ENCODE data around the gene PNPLA6. TPM values are rescaled to one million over a fixed set of nuclear protein-coding genes. Genes with fewer than 3 reads are reported as not detected.

Gene PNPLA6
- total RNA-seq, 1 experiment from 2014 or later = 176 TPM

- DNase-seq (ENCODE audit: low read depth, low spot score) (no peak), ATAC-seq (no peak)
- TF ChIP-seq TCF7L2 (IDR thresholded peaks at IDR 0.05; ENCODE audit: low read depth, low read length) (no peak), CTCF (IDR thresholded peaks at IDR 0.05) (no peak), POLR2AphosphoS5 (IDR thresholded peaks at IDR 0.05; ENCODE audit: low read depth, low read length) (no peak), SIN3A (IDR thresholded peaks at IDR 0.05; ENCODE audit: borderline replicate concordance, insufficient read depth, low read depth, low read length) (no peak)
- TF ChIP-seq, protein P1, sequence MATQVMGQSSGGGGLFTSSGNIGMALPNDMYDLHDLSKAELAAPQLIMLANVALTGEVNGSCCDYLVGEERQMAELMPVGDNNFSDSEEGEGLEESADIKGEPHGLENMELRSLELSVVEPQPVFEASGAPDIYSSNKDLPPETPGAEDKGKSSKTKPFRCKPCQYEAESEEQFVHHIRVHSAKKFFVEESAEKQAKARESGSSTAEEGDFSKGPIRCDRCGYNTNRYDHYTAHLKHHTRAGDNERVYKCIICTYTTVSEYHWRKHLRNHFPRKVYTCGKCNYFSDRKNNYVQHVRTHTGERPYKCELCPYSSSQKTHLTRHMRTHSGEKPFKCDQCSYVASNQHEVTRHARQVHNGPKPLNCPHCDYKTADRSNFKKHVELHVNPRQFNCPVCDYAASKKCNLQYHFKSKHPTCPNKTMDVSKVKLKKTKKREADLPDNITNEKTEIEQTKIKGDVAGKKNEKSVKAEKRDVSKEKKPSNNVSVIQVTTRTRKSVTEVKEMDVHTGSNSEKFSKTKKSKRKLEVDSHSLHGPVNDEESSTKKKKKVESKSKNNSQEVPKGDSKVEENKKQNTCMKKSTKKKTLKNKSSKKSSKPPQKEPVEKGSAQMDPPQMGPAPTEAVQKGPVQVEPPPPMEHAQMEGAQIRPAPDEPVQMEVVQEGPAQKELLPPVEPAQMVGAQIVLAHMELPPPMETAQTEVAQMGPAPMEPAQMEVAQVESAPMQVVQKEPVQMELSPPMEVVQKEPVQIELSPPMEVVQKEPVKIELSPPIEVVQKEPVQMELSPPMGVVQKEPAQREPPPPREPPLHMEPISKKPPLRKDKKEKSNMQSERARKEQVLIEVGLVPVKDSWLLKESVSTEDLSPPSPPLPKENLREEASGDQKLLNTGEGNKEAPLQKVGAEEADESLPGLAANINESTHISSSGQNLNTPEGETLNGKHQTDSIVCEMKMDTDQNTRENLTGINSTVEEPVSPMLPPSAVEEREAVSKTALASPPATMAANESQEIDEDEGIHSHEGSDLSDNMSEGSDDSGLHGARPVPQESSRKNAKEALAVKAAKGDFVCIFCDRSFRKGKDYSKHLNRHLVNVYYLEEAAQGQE (IDR thresholded peaks at IDR 0.05; ENCODE audit: insufficient read depth in 1 of 2, low read depth in 2 of 2, low read length in 1 of 2) = no peak
- no peak overlapping the region for H3K27ac ChIP-seq (ENCODE audit: low read length)
- H3K36me3 ChIP-seq (ENCODE audit: control insufficient read depth, insufficient read depth, low read length) = no peaks in the 10 kb centered on the region
- ChIA-PET CTCF (no interaction called here), POLR2A (no interaction called here)
- BruUV-seq (replicated peaks) = no TSS peak
- H3K27me3 ChIP-seq (ENCODE audit: control insufficient read depth, insufficient read depth, low read length) = no peaks in the 10 kb centered on the region
- no peaks in the 10 kb centered on the region for H3K4me1 ChIP-seq (ENCODE audit: control insufficient read depth, insufficient read depth, low read length)
- intact Hi-C loops (cut with micrococcal nuclease; ENCODE audit: unreplicated experiment) = loop anchor here (5.0 to 10.0 kb wide), 2 partner anchors 117 to 240 kb away; partner anchors contain the start of gene TRAPPC5
- no peaks in the 10 kb centered on the region for H3K9me3 ChIP-seq (ENCODE audit: control insufficient read depth, insufficient read depth, low read depth, low read length)
- in situ Hi-C loops (cut with HindIII; ENCODE audit: low pct_unique_long_range_greater_than_20kb, low sequenced_read_pairs) = no loop called here
- H3K4me3 ChIP-seq (ENCODE audit: low read depth in 2 of 2, low read length in 2 of 2) = no peak overlapping the region
Observed at GRCh38 chr19:7564866-7565265, 29.3 kb downstream of the PNPLA6 start.

- no peaks in the 10 kb centered on the region for H3K9me3 ChIP-seq (ENCODE audit: control insufficient read depth, insufficient read depth, low read depth, low read length)
- H3K36me3 ChIP-seq (ENCODE audit: control insufficient read depth, insufficient read depth, low read length) = no peaks in the 10 kb centered on the region
- in situ Hi-C loops (cut with HindIII; ENCODE audit: low pct_unique_long_range_greater_than_20kb, low sequenced_read_pairs) (no loop called here), intact Hi-C loops (cut with micrococcal nuclease; ENCODE audit: unreplicated experiment) (loop anchor here (5.0 to 10.0 kb wide), 2 partner anchors 117 to 239 kb away; partner anchors contain the start of gene TRAPPC5)
- BruUV-seq (replicated peaks) = no TSS peak
- TF ChIP-seq POLR2AphosphoS5 (IDR thresholded peaks at IDR 0.05; ENCODE audit: low read depth, low read length) = no peak
- TF ChIP-seq CTCF (IDR thresholded peaks at IDR 0.05) = no peak
- TF ChIP-seq, protein P1 (IDR thresholded peaks at IDR 0.05; ENCODE audit: insufficient read depth in 1 of 2, low read depth in 2 of 2, low read length in 1 of 2) = no peak
- no peak for TF ChIP-seq SIN3A (IDR thresholded peaks at IDR 0.05; ENCODE audit: borderline replicate concordance, insufficient read depth, low read depth, low read length)
- no peak for TF ChIP-seq TCF7L2 (IDR thresholded peaks at IDR 0.05; ENCODE audit: low read depth, low read length)
- H3K4me1 ChIP-seq (ENCODE audit: control insufficient read depth, insufficient read depth, low read length) = no peaks in the 10 kb centered on the region
- ChIA-PET POLR2A (interaction anchor here (0.6 kb wide), 1 partner anchor 341 kb away, joined by 5 read pairs; no protein-coding TSS in a partner anchor), CTCF (no interaction called here)
- ATAC-seq = no peak
- H3K27ac ChIP-seq (ENCODE audit: low read length) = no peak overlapping the region
- H3K4me3 ChIP-seq (ENCODE audit: low read depth in 2 of 2, low read length in 2 of 2) = no peak overlapping the region
- no peak for DNase-seq (ENCODE audit: low read depth, low spot score)
- no peaks in the 10 kb centered on the region for H3K27me3 ChIP-seq (ENCODE audit: control insufficient read depth, insufficient read depth, low read length)
Observed at GRCh38 chr19:7565332-7565731, 29.8 kb downstream of the PNPLA6 start.

Data from Panc1 (cell line).